Stomach smooth muscle (tissue), 2 donors: ENCODE results near the gene AFG3L2.
A peak's percentile ranks its signal among the peaks of the same experiment; 100 is the strongest.
"Not testable (repeated sequence)": the region's sequence is repeated elsewhere in the genome, so short reads cannot be mapped to it uniquely, and the experiment has no call there.

Experiments used
- H3K27ac ChIP-seq: one replicate; pipeline ENCODE4 v1.7.0; 2013; ENCODE audit warnings: mild to moderate bottlenecking, low read length, inconsistent platforms
- H3K27me3 ChIP-seq, 2 donors: one replicate each; pipeline ENCODE4 v1.7.0; 2013; ENCODE audit warnings: low read length in 2 of 2; ENCODE audit not compliant: insufficient read depth in 2 of 2, control insufficient read depth in 1 of 2
- H3K36me3 ChIP-seq, 2 donors: one replicate each; pipeline ENCODE4 v1.7.0; 2013; ENCODE audit warnings: low read length in 2 of 2; ENCODE audit not compliant: control insufficient read depth in 2 of 2, insufficient read depth in 2 of 2
- H3K4me1 ChIP-seq: one replicate; pipeline ENCODE4 v1.7.0; 2013; ENCODE audit warnings: low read length; ENCODE audit not compliant: control insufficient read depth, insufficient read depth
- H3K4me3 ChIP-seq, 2 donors: one replicate each; pipeline ENCODE4 v1.7.0; 2013; ENCODE audit warnings: low read length in 2 of 2
- H3K9ac ChIP-seq, 2 donors: one replicate each; pipeline ENCODE4 v1.7.0; 2013; ENCODE audit warnings: low read length in 2 of 2, mild to moderate bottlenecking in 1 of 2
- H3K9me3 ChIP-seq, 2 donors: one replicate each; pipeline ENCODE4 v1.7.0; 2013; ENCODE audit warnings: low read length in 2 of 2; ENCODE audit not compliant: control insufficient read depth in 2 of 2
- donor health status: healthy.
- donor health status: Pancreatic carcinoma.

AFG3L2 gene

GRCh38 chr18:12397793-12398192, 20.8 kb upstream of the AFG3L2 start:
- Histone ChIP-seq H3K27me3 (no peaks in the 10 kb centered on the region), H3K4me3 (no peak overlapping the region), H3K27ac (no peak overlapping the region), H3K9ac (no peak overlapping the region), H3K4me1 (no peaks in the 10 kb centered on the region), H3K9me3 (no peaks in the 10 kb centered on the region), H3K36me3 (no peaks in the 10 kb centered on the region)

- no peak overlapping the region for H3K9ac ChIP-seq
- H3K4me3 ChIP-seq = no peak overlapping the region
Observed at GRCh38 chr18:12397254-12397653, 20.2 kb upstream of the AFG3L2 start.

GRCh38 chr18:12394428-12394827, 17.4 kb upstream of the AFG3L2 start:
- Histone ChIP-seq H3K9ac (no peak overlapping the region), H3K36me3 (no peaks in the 10 kb centered on the region), H3K27me3 (no peaks in the 10 kb centered on the region), H3K4me1 (no peaks in the 10 kb centered on the region), H3K9me3 (no peaks in the 10 kb centered on the region), H3K4me3 (no peak overlapping the region), H3K27ac (no peak overlapping the region)

More at GRCh38 chr18:12397254-12397653, 20.2 kb upstream of the AFG3L2 start:
- no peaks in the 10 kb centered on the region for H3K4me1 ChIP-seq
- no peaks in the 10 kb centered on the region for H3K36me3 ChIP-seq
- H3K9me3 ChIP-seq = no peaks in the 10 kb centered on the region
- H3K27ac ChIP-seq = no peak overlapping the region
- no peaks in the 10 kb centered on the region for H3K27me3 ChIP-seq

GRCh38 chr18:12393998-12394397, 17.0 kb upstream of the AFG3L2 start:
- Histone ChIP-seq H3K4me1 (no peaks in the 10 kb centered on the region), H3K36me3 (no peaks in the 10 kb centered on the region), H3K27me3 (no peaks in the 10 kb centered on the region), H3K27ac (no peak overlapping the region), H3K9ac (no peak overlapping the region), H3K4me3 (no peak overlapping the region), H3K9me3 (no peaks in the 10 kb centered on the region)

GRCh38 chr18:12393510-12393909, 16.5 kb upstream of the AFG3L2 start:
- Histone ChIP-seq H3K9me3 (no peaks in the 10 kb centered on the region), H3K4me1 (no peaks in the 10 kb centered on the region), H3K27ac (no peak overlapping the region), H3K4me3 (no peak overlapping the region), H3K27me3 (no peaks in the 10 kb centered on the region), H3K9ac (no peak overlapping the region), H3K36me3 (no peaks in the 10 kb centered on the region)

- no peaks in the 10 kb centered on the region for H3K27me3 ChIP-seq
- no peak overlapping the region for H3K27ac ChIP-seq
- no peaks in the 10 kb centered on the region for H3K4me1 ChIP-seq
- no peaks in the 10 kb centered on the region for H3K9me3 ChIP-seq
- H3K4me3 ChIP-seq = no peak overlapping the region
- H3K36me3 ChIP-seq = no peaks in the 10 kb centered on the region
- no peak overlapping the region for H3K9ac ChIP-seq
Observed at GRCh38 chr18:12391487-12392165, 14.6 kb upstream of the AFG3L2 start.

GRCh38 chr18:12388442-12388841, 11.4 kb upstream of the AFG3L2 start:
- Histone ChIP-seq H3K27me3 (no peaks in the 10 kb centered on the region), H3K9ac (no peak overlapping the region), H3K4me3 (no peak overlapping the region), H3K27ac (no peak overlapping the region), H3K4me1 (no peaks in the 10 kb centered on the region), H3K36me3 (no peaks in the 10 kb centered on the region), H3K9me3 (no peaks in the 10 kb centered on the region)

- Histone ChIP-seq H3K9ac (no peak overlapping the region), H3K27ac (no peak overlapping the region), H3K4me1 (no peaks in the 10 kb centered on the region), H3K4me3 (no peak overlapping the region), H3K9me3 (no peaks in the 10 kb centered on the region), H3K36me3 (no peaks in the 10 kb centered on the region), H3K27me3 (no peaks in the 10 kb centered on the region)
Observed at GRCh38 chr18:12384261-12384660, 7.2 kb upstream of the AFG3L2 start.

- H3K4me3 ChIP-seq, H3K9ac ChIP-seq, H3K27me3 ChIP-seq, H3K4me1 ChIP-seq, H3K36me3 ChIP-seq, H3K9me3 ChIP-seq, H3K27ac ChIP-seq: not testable (repeated sequence)
Observed at GRCh38 chr18:12383759-12384158, 6.7 kb upstream of the AFG3L2 start.

GRCh38 chr18:12382221-12382814, 5.3 kb upstream of the AFG3L2 start:
- H3K4me3 ChIP-seq, H3K9ac ChIP-seq, H3K27ac ChIP-seq, H3K4me1 ChIP-seq, H3K27me3 ChIP-seq, H3K36me3 ChIP-seq, H3K9me3 ChIP-seq: not testable (repeated sequence)

- H3K36me3 ChIP-seq, H3K9me3 ChIP-seq, H3K27ac ChIP-seq, H3K27me3 ChIP-seq: not testable (repeated sequence)
- Histone ChIP-seq H3K4me1 (peaks cover 29% of the 10 kb centered on the region), H3K9ac (peak overlapping the region in 1 of 2 donors; percentile 24), H3K4me3 (peak overlapping the region; percentile 47 to 88)
Observed at GRCh38 chr18:12378198-12378558, 1.2 kb upstream of the AFG3L2 start.
